H4 (cell line): ENCODE measurements around the gene CCDC102B. TPM values are rescaled to one million over a fixed set of nuclear protein-coding genes. Genes with fewer than 3 reads are reported as not detected.
"Not testable (repeated sequence)": the region's sequence is repeated elsewhere in the genome, so short reads cannot be mapped to it uniquely, and the experiment has no call there.

ENCODE experiments used
- DNase-seq: peaks from one replicate; pipeline ENCODE4 v3.0.0-alpha.2; 2015; ENCODE audit warnings: low spot score
- total RNA-seq: library from RNA; depleted of rRNA; stranded (reverse); fragments of >200 nt; shearing (Covaris generic); gene quantifications from 2 replicates; pipeline ENCODE4 v1.2.3, GENCODE V29; 2014; rRNA removed

The CCDC102B gene
- total RNA-seq, result 11.0 and 22.4 TPM in 2 replicates

DNA sequence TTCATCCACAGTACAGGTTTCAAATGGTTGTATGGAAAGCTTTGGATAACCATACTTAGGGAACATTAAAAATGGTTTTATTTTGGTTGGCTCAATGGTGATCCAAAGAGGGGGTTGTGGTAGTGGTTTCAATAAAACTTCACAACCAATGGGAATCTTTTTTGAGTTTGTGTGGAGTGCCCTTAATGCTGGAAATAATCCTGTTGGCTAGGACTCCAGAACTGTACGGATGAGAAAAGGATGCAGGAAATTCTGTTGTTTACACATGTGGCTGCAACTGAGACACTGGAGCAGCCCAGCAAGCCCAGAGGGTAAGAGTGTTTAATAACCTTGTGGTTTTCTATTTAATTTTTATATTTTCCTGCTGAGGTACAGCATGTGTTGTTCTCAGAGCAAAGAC, at the start of gene CCDC102B:
Gene CCDC102B (plus strand): TSS at position 210 of the 400 bp plus-strand sequence. CDS start 38,684 bp downstream, outside the sequence.
- DNase-seq, result peak; percentile 99

GRCh38 chr18:68757126-68757525, 40.8 kb upstream of the CCDC102B start:
- DNase-seq, result no peak

DNA sequence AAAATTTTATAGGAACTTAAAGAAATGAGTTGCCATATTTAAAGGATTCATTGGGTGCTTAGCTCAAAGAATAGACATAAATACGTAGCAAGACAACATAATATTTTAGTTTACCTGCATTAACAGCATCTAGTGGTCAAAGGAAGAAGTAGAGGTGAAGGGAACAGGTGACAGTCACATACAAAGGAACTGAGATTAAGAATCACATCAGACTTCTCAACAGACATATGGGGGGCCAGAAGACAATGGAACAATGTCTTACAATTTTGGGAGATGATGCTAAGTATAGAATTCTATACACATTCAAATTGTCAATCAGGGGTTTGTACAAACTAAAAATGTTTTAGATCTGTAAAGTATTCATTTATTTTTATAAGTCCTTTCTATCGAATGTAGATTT, 38.6 kb upstream of the CCDC102B start:
- DNase-seq, result no peak

- DNase-seq, result no peak
These were observed 34.8 kb upstream of the CCDC102B start for GRCh38 chr18:68763083-68763482.

GRCh38 chr18:68764016-68764415, 33.9 kb upstream of the CCDC102B start:
- DNase-seq, result no peak

DNA sequence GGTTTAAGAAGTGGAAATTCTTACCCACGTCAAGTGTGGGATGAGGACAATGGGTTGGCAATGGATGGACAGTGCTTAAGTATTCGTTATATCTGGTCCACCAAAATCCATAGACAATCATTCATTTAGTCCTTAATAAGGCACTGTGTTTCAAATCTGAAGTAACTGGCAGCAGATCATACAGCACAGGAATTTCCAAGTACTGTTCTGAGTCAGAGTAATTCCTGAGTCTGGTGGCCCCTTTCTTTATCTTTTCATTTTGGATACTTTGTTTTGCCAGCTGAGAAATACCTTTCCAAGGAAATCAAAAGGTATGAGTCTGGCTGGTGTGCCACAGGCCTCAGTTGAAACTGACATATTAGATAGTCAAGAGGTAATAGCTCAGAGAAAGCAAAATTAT, 31.4 kb upstream of the CCDC102B start:
- DNase-seq, result no peak

DNA sequence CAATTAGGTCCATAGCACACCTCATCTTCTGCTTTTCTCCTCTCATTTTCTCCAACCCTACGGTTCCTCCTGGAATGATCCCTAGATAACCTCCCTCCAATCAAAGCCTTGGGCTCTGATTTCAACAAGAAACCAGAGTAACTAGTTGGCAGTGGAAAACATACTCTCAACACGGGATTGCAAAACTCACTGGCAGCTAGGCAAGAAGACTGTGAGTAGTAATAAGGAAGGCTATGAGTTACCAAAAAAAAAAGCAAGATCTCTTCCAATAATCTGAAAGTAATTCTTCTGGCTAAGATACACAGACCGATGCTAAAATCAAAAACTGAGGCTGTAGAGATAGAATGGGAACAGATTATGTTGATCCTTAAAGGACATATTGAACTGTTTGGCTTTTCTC, 28.4 kb upstream of the CCDC102B start:
- no peak for DNase-seq

- DNase-seq, result no peak
These were observed 25.6 kb upstream of the CCDC102B start for GRCh38 chr18:68772268-68772667.

DNA sequence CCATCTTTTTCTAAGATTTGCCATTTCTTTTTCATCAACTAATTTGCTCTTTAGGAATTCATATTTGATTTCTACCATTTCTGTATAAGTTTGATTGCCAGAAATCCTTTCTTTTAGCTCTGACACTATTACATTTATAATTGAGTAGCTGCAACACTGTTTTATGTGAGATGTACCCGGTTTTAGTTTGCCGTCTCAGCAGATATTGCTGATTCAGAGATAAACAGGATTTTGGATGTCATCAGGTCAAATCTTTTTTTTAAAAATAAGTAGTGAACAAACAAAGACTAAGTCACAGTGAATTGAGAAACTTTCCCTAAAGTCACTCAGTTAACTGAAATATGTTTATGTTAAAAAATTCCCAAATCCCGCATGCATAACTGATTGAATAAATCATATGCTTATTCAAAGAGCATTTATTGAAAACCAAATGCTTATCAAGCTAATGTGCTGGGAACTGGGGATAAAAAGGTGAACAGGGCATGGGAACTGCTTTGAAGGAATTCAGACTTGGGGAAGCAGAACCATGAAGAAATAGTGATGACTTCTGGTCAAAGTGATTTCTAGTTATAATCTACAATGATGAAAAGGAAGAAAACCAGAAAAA, 19.5 kb upstream of the CCDC102B start:
- no peak for DNase-seq

- peak; percentile 46 for DNase-seq
These were observed 18.7 kb upstream of the CCDC102B start for GRCh38 chr18:68779169-68779568.

GRCh38 chr18:68780802-68781635, 16.9 kb upstream of the CCDC102B start:
- DNase-seq, result no peak

DNA sequence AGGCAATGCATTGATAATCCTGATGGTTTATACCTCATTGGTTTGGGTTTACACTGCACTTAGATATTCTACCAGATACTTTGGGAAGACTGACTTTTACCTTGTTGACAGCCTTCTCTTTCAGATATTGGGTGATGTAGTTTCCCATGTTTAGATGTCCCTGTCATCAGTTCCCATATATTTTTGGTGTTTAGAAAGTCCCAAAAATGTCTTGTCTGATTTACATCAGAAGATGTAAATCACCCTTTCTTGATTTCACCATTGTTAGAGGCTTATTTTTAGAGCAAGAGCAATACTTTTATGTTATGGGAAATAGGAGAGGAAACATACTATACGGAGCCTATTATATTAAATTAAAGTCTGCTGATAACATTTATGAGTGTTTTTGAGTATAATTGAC, 14.4 kb upstream of the CCDC102B start:
- no peak for DNase-seq

DNA sequence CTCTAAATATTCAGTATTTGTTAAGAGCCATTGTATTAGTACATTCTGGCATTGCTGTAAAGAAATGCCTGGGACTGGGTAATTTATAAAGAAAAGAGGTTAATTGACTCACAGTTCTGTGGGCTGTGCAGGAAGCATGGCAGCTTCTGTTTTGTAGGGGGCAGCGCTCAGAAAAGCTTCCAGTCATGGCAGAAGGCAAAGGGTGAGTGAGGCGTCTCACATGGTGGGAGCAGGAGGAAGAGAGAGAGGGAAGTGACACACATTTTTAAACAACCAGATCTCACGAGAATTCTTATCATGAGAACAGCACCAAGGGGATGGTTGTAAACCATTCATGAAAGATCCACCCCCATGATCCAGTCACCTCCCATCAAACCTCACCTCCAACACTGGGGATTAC, 13.8 kb upstream of the CCDC102B start:
- DNase-seq, result no peak

GRCh38 chr18:68790290-68790689, 7.6 kb upstream of the CCDC102B start:
- DNase-seq, result not testable (repeated sequence)

- no peak for DNase-seq
These were observed 6.1 kb upstream of the CCDC102B start for GRCh38 chr18:68791801-68792200.

DNA sequence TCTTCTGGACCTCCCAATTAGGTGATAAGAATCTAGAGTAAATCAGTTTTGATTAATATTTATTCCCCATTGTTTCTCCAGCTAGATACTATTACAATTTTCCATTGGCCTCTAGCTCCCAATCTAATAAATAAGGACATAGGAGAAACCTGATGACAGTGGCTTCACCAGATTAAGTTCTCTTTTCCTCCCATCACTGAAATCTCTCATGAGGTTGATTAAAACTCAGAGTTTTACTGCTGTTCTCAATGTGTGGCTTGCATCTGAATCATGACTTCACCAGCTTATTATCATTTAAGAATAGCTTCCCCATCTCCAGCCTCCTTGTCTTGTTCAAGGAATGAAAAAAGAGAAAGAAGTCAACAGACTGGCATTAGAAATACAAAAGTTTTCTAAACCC, 3.9 kb upstream of the CCDC102B start:
- no peak for DNase-seq

DNA sequence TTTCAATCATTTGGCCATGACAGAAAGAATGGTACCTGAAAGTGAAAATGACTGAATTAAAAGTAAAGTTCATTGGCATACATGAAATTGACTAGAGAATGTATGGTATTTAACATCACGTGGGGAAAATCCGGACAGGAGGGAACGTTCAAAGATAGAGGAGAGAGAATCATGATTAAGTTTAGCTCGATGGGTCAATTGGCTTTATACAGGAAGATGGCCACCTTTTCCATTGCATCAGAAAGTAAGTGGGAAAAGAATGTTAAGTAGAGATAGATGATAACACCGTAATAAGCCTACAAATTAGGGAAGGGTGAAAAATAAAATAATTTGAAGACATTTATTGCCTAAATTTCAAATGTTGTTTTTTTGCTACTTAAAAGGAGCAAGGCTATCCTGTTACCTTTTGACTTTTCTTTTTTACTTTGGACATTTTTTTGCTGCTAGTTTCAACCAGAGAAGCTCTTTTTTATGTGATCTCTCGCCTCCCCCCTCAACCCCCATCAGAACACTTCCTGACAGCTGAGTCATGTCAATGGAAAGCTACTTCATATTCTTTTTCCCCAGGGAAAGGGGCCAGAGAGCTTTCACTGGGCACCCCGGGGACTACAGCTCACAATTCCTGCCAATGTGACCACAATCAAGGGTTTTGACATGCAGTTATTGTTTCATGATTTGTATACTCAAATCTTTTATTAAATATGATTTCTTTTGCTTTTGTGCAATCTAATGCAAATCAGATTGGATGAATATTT, 767 bp upstream of the CCDC102B start:
- peak; percentile 93 for DNase-seq

DNA sequence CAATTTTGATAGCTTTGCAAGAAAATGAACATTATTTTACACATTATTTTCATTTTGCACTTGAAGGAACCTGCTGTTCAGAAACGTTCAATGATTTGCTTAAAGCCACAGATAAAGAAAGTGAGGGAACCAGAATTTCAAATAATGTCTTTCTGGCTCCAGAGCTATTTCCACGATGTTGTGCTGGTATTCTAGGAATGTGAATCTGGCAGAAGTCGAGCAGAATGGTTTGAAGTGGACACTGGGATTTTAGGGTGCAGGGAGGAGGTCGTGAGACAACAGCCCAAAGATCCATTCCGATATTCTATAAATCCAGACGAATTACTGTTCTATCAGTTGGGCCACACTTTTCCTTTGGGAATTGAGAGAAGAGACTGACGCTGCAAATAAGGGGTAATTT, 2.2 kb downstream of the CCDC102B start:
- no peak for DNase-seq

- peak; percentile 80 for DNase-seq
These were observed 5.5 kb downstream of the CCDC102B start for GRCh38 chr18:68803356-68803755.

DNA sequence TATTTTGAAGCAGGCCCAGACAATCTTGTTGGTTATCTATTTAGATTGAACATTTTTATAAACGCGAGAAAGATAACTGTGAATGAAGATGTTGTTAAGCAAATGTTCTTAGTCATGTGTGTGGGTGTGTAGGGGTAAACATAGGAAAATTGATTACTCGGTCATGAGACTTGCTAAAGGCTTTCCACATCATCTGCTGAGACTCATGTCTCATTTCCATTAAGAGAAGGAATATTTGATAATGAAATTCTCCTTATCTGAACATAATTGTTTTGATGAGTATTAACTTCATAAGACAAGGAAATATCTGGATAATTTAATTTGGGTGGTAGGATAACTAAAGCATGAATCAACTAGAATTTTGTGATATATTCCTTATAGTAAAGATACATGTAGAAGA, 19.7 kb downstream of the CCDC102B start:
- DNase-seq, result no peak

- DNase-seq, result no peak
These were observed 20.7 kb downstream of the CCDC102B start for GRCh38 chr18:68818584-68818983.

GRCh38 chr18:68822926-68823325, 25.0 kb downstream of the CCDC102B start:
- DNase-seq, result no peak

DNA sequence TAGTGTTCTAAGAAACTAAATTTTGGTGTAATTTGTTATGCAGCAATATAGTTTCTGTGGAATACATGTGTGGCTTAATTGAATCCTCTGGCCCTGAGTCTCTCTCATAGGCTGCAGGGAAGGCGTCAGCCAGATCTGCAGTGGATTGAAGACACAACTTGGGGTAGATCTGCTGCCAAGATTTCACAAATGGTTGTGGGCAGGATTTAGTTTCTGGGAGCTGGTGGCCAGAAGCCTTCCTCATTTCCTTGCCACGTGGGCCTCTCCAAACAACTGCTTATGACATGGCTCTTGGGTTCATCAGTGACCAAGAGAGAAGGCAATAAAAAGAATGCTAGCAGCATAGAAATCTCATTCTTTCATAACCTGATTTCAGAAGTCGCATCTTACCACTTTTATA, 28.2 kb downstream of the CCDC102B start:
- no peak for DNase-seq
